Measurements from ENCODE around the gene AASS. TPM values are rescaled to one million over a fixed set of nuclear protein-coding genes. Genes with fewer than 3 reads are reported as not detected.

AASS gene
- 23.1 and 34.9 TPM in 2 replicates for total RNA-seq (ENCODE audit: low replicate concordance)

GRCh38 chr7:122143751-122144711 is at the start of gene AASS:
AASS (minus strand) TSS chr7:122144249; CDS start chr7:122133726, 10,523 bp downstream.

Other genes starting within 250 kb of the AASS start
- not detected in 2 replicates for gene FEZF1, start 160.5 kb upstream of the AASS start, total RNA-seq (ENCODE audit: low replicate concordance)